ENCODE data around the gene KRT86. TPM values are rescaled to one million over a fixed set of nuclear protein-coding genes. Genes with fewer than 3 reads are reported as not detected.

Gene KRT86
- total and polyA plus RNA-seq, 9 of the 15 experiments (the other 6 are each of a cell fraction or from before 2014, with no cell fraction given): not detected

DNA sequence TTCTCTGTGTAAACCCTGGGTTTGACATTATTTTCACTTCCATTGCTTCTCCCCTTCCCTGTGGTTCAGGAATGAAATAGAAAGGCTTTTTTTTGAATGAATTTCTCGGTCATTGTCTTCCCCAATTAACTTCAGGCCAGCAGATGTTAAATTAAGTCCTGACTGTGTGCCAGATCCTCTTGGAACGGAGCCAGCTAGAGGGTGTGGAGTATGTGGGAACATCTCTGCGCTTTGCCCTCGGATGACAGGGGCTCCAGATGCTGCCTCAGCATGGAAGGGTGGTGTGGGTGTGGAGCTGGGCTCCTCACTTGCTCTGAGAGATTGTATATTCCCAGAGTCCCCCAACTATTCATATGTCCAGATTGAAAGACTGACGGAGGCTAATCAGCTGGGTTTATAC is 79.8 kb downstream of the KRT86 start:
- FAIRE-seq: no peak
- ATAC-seq: no peak
- H3K4me1 ChIP-seq (replicated peaks in 1 of 2; ENCODE audit: control insufficient read depth in 2 of 2, insufficient read depth in 2 of 2, low read length in 2 of 2): no peaks in the 10 kb centered on the region
- H3K27ac ChIP-seq (ENCODE audit: extremely low read depth, low read depth, low read length): no peak overlapping the region
- in situ Hi-C loops (cut with MboI): no loop called here
- no peak overlapping the region for H3K4me2 ChIP-seq (ENCODE audit: insufficient read depth, low read length)
- ChIA-PET CTCF (ENCODE audit: low intra/inter-chr PET ratio) (no interaction called here), POLR2A (no interaction called here)
- WGBS (ENCODE audit: insufficient coverage, low coverage, missing lambda C conversion rate): 0% methylated on average over 5 of the region's 5 CpGs
- TF ChIP-seq, protein P1, sequence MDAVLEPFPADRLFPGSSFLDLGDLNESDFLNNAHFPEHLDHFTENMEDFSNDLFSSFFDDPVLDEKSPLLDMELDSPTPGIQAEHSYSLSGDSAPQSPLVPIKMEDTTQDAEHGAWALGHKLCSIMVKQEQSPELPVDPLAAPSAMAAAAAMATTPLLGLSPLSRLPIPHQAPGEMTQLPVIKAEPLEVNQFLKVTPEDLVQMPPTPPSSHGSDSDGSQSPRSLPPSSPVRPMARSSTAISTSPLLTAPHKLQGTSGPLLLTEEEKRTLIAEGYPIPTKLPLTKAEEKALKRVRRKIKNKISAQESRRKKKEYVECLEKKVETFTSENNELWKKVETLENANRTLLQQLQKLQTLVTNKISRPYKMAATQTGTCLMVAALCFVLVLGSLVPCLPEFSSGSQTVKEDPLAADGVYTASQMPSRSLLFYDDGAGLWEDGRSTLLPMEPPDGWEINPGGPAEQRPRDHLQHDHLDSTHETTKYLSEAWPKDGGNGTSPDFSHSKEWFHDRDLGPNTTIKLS (IDR thresholded peaks at IDR 0.05; ENCODE audit: borderline replicate concordance, low read depth): no peak
- TF ChIP-seq NFIC (IDR thresholded peaks at IDR 0.05): peak; percentile 52
- H3K79me2 ChIP-seq (ENCODE audit: control insufficient read depth, insufficient read depth, low read length): no peaks in the 10 kb centered on the region
- 0 out of 2 replicates have a peak, but pooled peaks cover 3% of the 10 kb centered on the region for H4K20me1 ChIP-seq (replicated peaks; ENCODE audit: control insufficient read depth, insufficient read depth, low read length)
- no TSS peak for BruUV-seq (replicated peaks)
- H3K9me1 ChIP-seq (ENCODE audit: control insufficient read depth, insufficient read depth, low read length): peaks cover 3% of the 10 kb centered on the region
- H2AFZ ChIP-seq (ENCODE audit: low read depth, low read length): no peak overlapping the region
- peaks cover 6 to 54% of the 10 kb centered on the region in 2 experiments; a peak in 4 of 5 replicates for H3K27me3 ChIP-seq (ENCODE audit: control insufficient read depth in 2 of 2, insufficient read depth in 2 of 2, low read length in 2 of 2)
- H3K36me3 ChIP-seq (ENCODE audit: control insufficient read depth, insufficient read depth, low read length): no peaks in the 10 kb centered on the region
- no peak for DNase-seq (ENCODE audit: extremely low read depth in 1 of 4, low spot score in 3 of 4)
- H3K9me3 ChIP-seq (replicated peaks; ENCODE audit: control insufficient read depth, insufficient read depth, low read depth, low read length): no peaks in the 10 kb centered on the region
- H3K9ac ChIP-seq (ENCODE audit: insufficient read depth in 1 of 2, low read depth in 2 of 2, low read length in 2 of 2): no peak overlapping the region
- no peak overlapping the region for H3K4me3 ChIP-seq
- intact Hi-C loops (cut with micrococcal nuclease): no loop called here

- H3K79me2 ChIP-seq (ENCODE audit: control insufficient read depth, insufficient read depth, low read length): no peaks in the 10 kb centered on the region
- peaks cover 3% of the 10 kb centered on the region for H3K9me1 ChIP-seq (ENCODE audit: control insufficient read depth, insufficient read depth, low read length)
- no peaks in the 10 kb centered on the region for H3K4me1 ChIP-seq (replicated peaks in 1 of 2; ENCODE audit: control insufficient read depth in 2 of 2, insufficient read depth in 2 of 2, low read length in 2 of 2)
- ChIA-PET CTCF (ENCODE audit: low intra/inter-chr PET ratio) (no interaction called here), POLR2A (no interaction called here)
- peaks cover 6 to 51% of the 10 kb centered on the region in 2 experiments; a peak in 4 of 5 replicates for H3K27me3 ChIP-seq (ENCODE audit: control insufficient read depth in 2 of 2, insufficient read depth in 2 of 2, low read length in 2 of 2)
- in situ Hi-C loops (cut with MboI) (no loop called here), intact Hi-C loops (cut with micrococcal nuclease) (no loop called here)
- no peak overlapping the region for H3K9ac ChIP-seq (ENCODE audit: insufficient read depth in 1 of 2, low read depth in 2 of 2, low read length in 2 of 2)
- H3K27ac ChIP-seq (ENCODE audit: extremely low read depth, low read depth, low read length): no peak overlapping the region
- FAIRE-seq (no peak), DNase-seq (ENCODE audit: extremely low read depth in 1 of 4, low spot score in 3 of 4) (no peak), ATAC-seq (no peak)
- WGBS (ENCODE audit: insufficient coverage, low coverage, missing lambda C conversion rate): 3% methylated on average over 8 of the region's 8 CpGs
- no peak for TF ChIP-seq SAFB (IDR thresholded peaks at IDR 0.05; ENCODE audit: borderline replicate concordance, low read depth, low read length)
- TF ChIP-seq SNIP1 (IDR thresholded peaks at IDR 0.05; ENCODE audit: low read depth): no peak
- no peak for TF ChIP-seq BRD9 (IDR thresholded peaks at IDR 0.05; ENCODE audit: low read depth, partially characterized antibody)
- TF ChIP-seq, protein P2, sequence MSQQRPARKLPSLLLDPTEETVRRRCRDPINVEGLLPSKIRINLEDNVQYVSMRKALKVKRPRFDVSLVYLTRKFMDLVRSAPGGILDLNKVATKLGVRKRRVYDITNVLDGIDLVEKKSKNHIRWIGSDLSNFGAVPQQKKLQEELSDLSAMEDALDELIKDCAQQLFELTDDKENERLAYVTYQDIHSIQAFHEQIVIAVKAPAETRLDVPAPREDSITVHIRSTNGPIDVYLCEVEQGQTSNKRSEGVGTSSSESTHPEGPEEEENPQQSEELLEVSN (IDR thresholded peaks at IDR 0.05; ENCODE audit: borderline replicate concordance in 1 of 2, extremely low read depth in 1 of 2, insufficient read depth in 1 of 2, insufficient read length in 1 of 2, low read depth in 1 of 2, low read length in 1 of 2, poor library complexity in 1 of 2, severe bottlenecking in 1 of 2): no peak
- TF ChIP-seq KDM2B (CRISPR knock-in tag; IDR thresholded peaks at IDR 0.05): no peak
- no peak for TF ChIP-seq NFRKB (IDR thresholded peaks at IDR 0.05; ENCODE audit: low read depth)
- no peak for TF ChIP-seq POLR3G (IDR thresholded peaks at IDR 0.05; ENCODE audit: extremely low read depth, insufficient read length, insufficient replicate concordance)
- TF ChIP-seq DACH1 (IDR thresholded peaks at IDR 0.05; ENCODE audit: partially characterized antibody): no peak
- no peak for TF ChIP-seq SMARCB1 (IDR thresholded peaks at IDR 0.05; ENCODE audit: insufficient read length, low read depth)
- no peak overlapping the region for H3K4me3 ChIP-seq
- no TSS peak for BruUV-seq (replicated peaks)
- H3K36me3 ChIP-seq (ENCODE audit: control insufficient read depth, insufficient read depth, low read length): no peaks in the 10 kb centered on the region
- peaks cover 3% of the 10 kb centered on the region; the same call in 1 of the 2 replicates for H4K20me1 ChIP-seq (replicated peaks; ENCODE audit: control insufficient read depth, insufficient read depth, low read length)
- no peak overlapping the region for H2AFZ ChIP-seq (ENCODE audit: low read depth, low read length)
- no peak overlapping the region for H3K4me2 ChIP-seq (ENCODE audit: insufficient read depth, low read length)
- H3K9me3 ChIP-seq (replicated peaks; ENCODE audit: control insufficient read depth, insufficient read depth, low read depth, low read length): no peaks in the 10 kb centered on the region
These were observed 80.7 kb downstream of the KRT86 start for GRCh38 chr12:52355176-52355575.
